Gastrocnemius medialis (tissue), 4 donors: ENCODE measurements around the gene APLP2.

Source experiments
- CTCF ChIP-seq, 5 experiments: fragments of 450-650 bp in 3 of 5; fragments of 200-600 bp in 2 of 5; sonication (generic) in 2 of 5; IDR thresholded peaks in 4 of 5; conservative IDR thresholded peaks in 1 of 5; 1 replicate in 4 of 5; 2 replicates in 1 of 5; pipeline ENCODE4 v1.5.1; 2016 to 2019; ENCODE audit warnings: antibody characterized with exemption in 5 of 5, mild to moderate bottlenecking in 3 of 5, moderate library complexity in 3 of 5
- POLR2A ChIP-seq, 2 donors: fragments of 450-650 bp; IDR thresholded peaks; one replicate each; pipeline ENCODE4 v1.6.1; 2017; ENCODE audit warnings: antibody characterized with exemption in 2 of 2, mild to moderate bottlenecking in 2 of 2, moderate library complexity in 2 of 2

GRCh38 chr11:130115218-130115617 is 45.5 kb downstream of the APLP2 start:
- no peak for TF ChIP-seq CTCF (IDR thresholded peaks at IDR 0.05 in 4 of 5, conservative IDR thresholded peaks at IDR 0.05 in 1 of 5)
- TF ChIP-seq POLR2A (IDR thresholded peaks at IDR 0.05): no peak
